SK-N-SH (cell line): ENCODE data around the gene CRTAP. TPM values are rescaled to one million over a fixed set of nuclear protein-coding genes. Genes with fewer than 3 reads are reported as not detected.
"Not testable (repeated sequence)": the region's sequence is repeated elsewhere in the genome, so short reads cannot be mapped to it uniquely, and the experiment has no call there.

Source experiments
- CTCF ChIA-PET: fragments of 300-600, 350-600 bp; formaldehyde crosslinking; extraction: SDS; loops from one replicate; lab custom pipeline; 2021; lab: Yijun Ruan, JAX
- POLR2A ChIA-PET: fragments of 350-600 bp; sonication (Branson Sonifier 250); formaldehyde crosslinking; extraction: SDS; loops from one replicate; lab custom pipeline; 2020; ENCODE audit warnings: antibody characterized with exemption, inconsistent platforms; lab: Yijun Ruan, JAX
- DNase-seq: peaks from one replicate; pipeline ENCODE4 v3.0.0; 2012
- H2AFZ ChIP-seq: fragments of 200-600 bp; sonication (generic); 2 replicates; pipeline ENCODE4 v1.8.1; 2016; ENCODE audit warnings: antibody characterized with exemption, mild to moderate bottlenecking, low read depth
- H3F3A ChIP-seq: fragments of 200-600 bp; sonication (generic); replicated peaks from 2 replicates; pipeline ENCODE3; 2016; ENCODE audit warnings: antibody characterized with exemption, mild to moderate bottlenecking; ENCODE audit not compliant: insufficient read depth
- H3K27ac ChIP-seq, 2 experiments: fragments of 200-500 bp in 1 of 2; fragments of 200-600 bp in 1 of 2; sonication (Bioruptor generic) in 1 of 2; sonication (generic), shearing (Covaris generic) in 1 of 2; 2 replicates each; pipeline versions ENCODE4 v1.5.1 to v1.6.1; 2014 to 2016; ENCODE audit warnings: low read depth in 2 of 2, inconsistent platforms in 1 of 2, low read length in 1 of 2, mild to moderate bottlenecking in 1 of 2, mixed read lengths in 1 of 2
- H3K27me3 ChIP-seq: fragments of 200-600 bp; sonication (generic), shearing (Covaris generic); 2 replicates; pipeline ENCODE4 v1.6.1; 2016; ENCODE audit warnings: mixed run types; ENCODE audit not compliant: insufficient read depth
- H3K36me3 ChIP-seq, 2 experiments: fragments of 200-500 bp in 1 of 2; fragments of 200-600 bp in 1 of 2; sonication (Bioruptor generic) in 1 of 2; sonication (generic) in 1 of 2; replicated peaks in 1 of 2; 2 replicates each; pipeline versions ENCODE3 to v1.5.1; 2014 to 2016; ENCODE audit warnings: low read length in 1 of 2, mild to moderate bottlenecking in 1 of 2; ENCODE audit not compliant: insufficient read depth in 2 of 2, control insufficient read depth in 1 of 2
- H3K4me1 ChIP-seq, 2 experiments: fragments of 200-500 bp in 1 of 2; fragments of 200-600 bp in 1 of 2; sonication (Bioruptor generic) in 1 of 2; sonication (generic), shearing (Covaris generic) in 1 of 2; 2 replicates each; pipeline versions ENCODE4 v1.5.1 to v1.6.1; 2014 to 2016; ENCODE audit warnings: low read depth in 1 of 2, low read length in 1 of 2, mixed run types in 1 of 2; ENCODE audit not compliant: insufficient read depth in 2 of 2, control insufficient read depth in 1 of 2
- H3K4me2 ChIP-seq: fragments of 200-600 bp; sonication (generic), shearing (Covaris generic); 2 replicates; pipeline ENCODE4 v1.6.1; 2017; ENCODE audit warnings: mixed run types
- H3K4me3 ChIP-seq, 2 experiments: fragments of 200-500 bp in 1 of 2; fragments of 200-600 bp in 1 of 2; sonication (Bioruptor generic) in 1 of 2; sonication (generic), shearing (Covaris generic) in 1 of 2; 2 replicates each; pipeline versions ENCODE4 v1.5.1 to v1.8.1; 2014 to 2016; ENCODE audit warnings: low read depth in 2 of 2, inconsistent platforms in 1 of 2, low read length in 1 of 2, mild to moderate bottlenecking in 1 of 2, mixed read lengths in 1 of 2, moderate library complexity in 1 of 2
- H3K79me2 ChIP-seq: fragments of 200-600 bp; sonication (generic); 2 replicates; pipeline ENCODE4 v1.8.1; 2017; ENCODE audit warnings: mild to moderate bottlenecking; ENCODE audit not compliant: insufficient read depth
- H3K9ac ChIP-seq: fragments of 200-600 bp; sonication (generic); 2 replicates; pipeline ENCODE4 v1.6.1; 2017; ENCODE audit warnings: mixed run types
- H3K9me2 ChIP-seq: fragments of 200-600 bp; sonication (generic); 2 replicates; pipeline ENCODE4 v1.6.1; 2017; ENCODE audit warnings: mixed run types
- H3K9me3 ChIP-seq: fragments of 200-600 bp; sonication (generic); 2 replicates; pipeline ENCODE4 v1.6.1; 2017; ENCODE audit warnings: mixed run types, mild to moderate bottlenecking, moderate library complexity
- H4K20me1 ChIP-seq: fragments of 200-600 bp; sonication (generic); 2 replicates; pipeline ENCODE4 v1.6.1; 2017; ENCODE audit warnings: mild to moderate bottlenecking, mixed run types; ENCODE audit not compliant: insufficient read depth
- CHD2 ChIP-seq: fragments of 150-350 bp; IDR thresholded peaks from 2 replicates; pipeline ENCODE4 v1.6.1; 2018; ENCODE audit warnings: low read length; ENCODE audit not compliant: partially characterized antibody
- MEF2A ChIP-seq: IDR thresholded peaks from 2 replicates; pipeline ENCODE4 v1.4.0; 2012; ENCODE audit warnings: low read depth, borderline replicate concordance
- POLR2AphosphoS5 ChIP-seq: IDR thresholded peaks from 2 replicates; pipeline ENCODE4 v1.6.1; 2012; ENCODE audit warnings: low read depth, low read length
- RAD21 ChIP-seq: IDR thresholded peaks from 2 replicates; pipeline ENCODE4 v1.6.1; 2012; ENCODE audit warnings: mild to moderate bottlenecking, low read length
- RCOR1 ChIP-seq: fragments of 150-350 bp; IDR thresholded peaks from 2 replicates; pipeline ENCODE4 v1.6.1; 2017; ENCODE audit warnings: antibody characterized with exemption, low read length
- TCF12 ChIP-seq: IDR thresholded peaks from 2 replicates; pipeline ENCODE4 v1.4.0; 2012
- WGBS: methylation state at CpG from one replicate; pipeline ENCODE4 v1.1.6; 2017; ENCODE audit warnings: low lambda C conversion rate; 5-methylcytosine and 5-hydroxymethylcytosine counted together
- polyA plus RNA-seq, 3 experiments: library from polyadenylated mRNA; depleted of rRNA; stranded (reverse); fragments of >200 nt; gene quantifications; 2 replicates each; pipeline ENCODE4 v1.2.3, GENCODE V29; 2012
- TF ChIP-seq, protein P1 (sequence below): IDR thresholded peaks from 2 replicates; pipeline ENCODE4; 2012
- TF ChIP-seq, protein P2 (sequence below): IDR thresholded peaks from 2 replicates; pipeline ENCODE4 v1.6.1; 2012; ENCODE audit warnings: mild to moderate bottlenecking, low read depth, low read length, moderate library complexity

CRTAP gene
- polyA plus RNA-seq, 1 of the 3 experiments (the other 2 are of a cell fraction), result 198 TPM

DNA sequence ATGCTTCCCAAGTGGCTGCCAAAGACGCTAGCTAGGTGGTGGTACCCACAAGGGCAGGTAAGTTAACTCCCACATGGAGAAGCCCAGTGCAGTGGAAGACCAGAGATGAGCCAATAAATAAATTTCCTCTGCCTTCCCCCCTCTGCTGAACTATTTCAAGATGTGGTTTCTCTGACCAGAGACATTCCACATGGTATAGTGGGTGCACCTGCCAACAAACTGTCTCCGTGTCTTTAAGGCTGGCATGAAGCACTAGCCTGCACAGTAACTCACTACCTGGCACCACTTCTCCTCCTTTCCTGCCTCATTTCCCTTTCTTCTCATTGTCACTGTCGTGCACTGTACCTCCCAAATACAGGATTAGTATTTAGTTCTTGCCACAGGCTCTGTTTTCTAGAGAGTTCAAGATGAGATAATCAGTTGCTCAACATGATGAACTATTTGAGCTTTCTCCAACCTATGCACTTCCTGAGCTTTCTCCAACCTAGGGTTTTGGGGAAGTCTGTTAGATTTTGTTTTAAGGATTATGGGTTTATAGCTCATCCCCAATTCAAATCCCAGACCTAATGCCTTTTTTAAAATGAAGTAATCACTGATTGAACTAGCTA lies 8.4 kb upstream of the CRTAP start:
- no peaks in the 10 kb centered on the region for H3K9me3 ChIP-seq
- H2AFZ ChIP-seq, result no peak overlapping the region
- no peak overlapping the region for H3K4me2 ChIP-seq
- ChIA-PET POLR2A (interaction anchor here (1.0 kb wide), 1 partner anchor 9 kb away, joined by 3 read pairs; the partner anchor contains the start of gene CRTAP), CTCF (interaction anchor here (2.4 kb wide), 1 partner anchor 31 kb away, joined by 9 read pairs; no protein-coding TSS in a partner anchor)
- H3F3A ChIP-seq, result no peaks in the 10 kb centered on the region
- no peak for DNase-seq
- no peaks in the 10 kb centered on the region for H3K36me3 ChIP-seq
- no peak overlapping the region for H3K4me3 ChIP-seq
- H3K27ac ChIP-seq, result no peak overlapping the region
- no peaks in the 10 kb centered on the region for H3K27me3 ChIP-seq
- H4K20me1 ChIP-seq, result no peaks in the 10 kb centered on the region
- WGBS, result 79% methylated on average over 3 of the region's 3 CpGs
- no peak overlapping the region for H3K9ac ChIP-seq
- no peaks in the 10 kb centered on the region for H3K4me1 ChIP-seq
- no peaks in the 10 kb centered on the region for H3K79me2 ChIP-seq
- no peaks in the 10 kb centered on the region for H3K9me2 ChIP-seq
- TF ChIP-seq, protein P1, sequence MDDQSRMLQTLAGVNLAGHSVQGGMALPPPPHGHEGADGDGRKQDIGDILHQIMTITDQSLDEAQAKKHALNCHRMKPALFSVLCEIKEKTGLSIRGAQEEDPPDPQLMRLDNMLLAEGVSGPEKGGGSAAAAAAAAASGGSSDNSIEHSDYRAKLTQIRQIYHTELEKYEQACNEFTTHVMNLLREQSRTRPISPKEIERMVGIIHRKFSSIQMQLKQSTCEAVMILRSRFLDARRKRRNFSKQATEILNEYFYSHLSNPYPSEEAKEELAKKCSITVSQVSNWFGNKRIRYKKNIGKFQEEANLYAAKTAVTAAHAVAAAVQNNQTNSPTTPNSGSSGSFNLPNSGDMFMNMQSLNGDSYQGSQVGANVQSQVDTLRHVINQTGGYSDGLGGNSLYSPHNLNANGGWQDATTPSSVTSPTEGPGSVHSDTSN, result no peak
- TF ChIP-seq POLR2AphosphoS5 (no peak), RCOR1 (no peak), MEF2A (no peak), CHD2 (no peak), RAD21 (no peak), TCF12 (no peak)
- TF ChIP-seq, protein P2, sequence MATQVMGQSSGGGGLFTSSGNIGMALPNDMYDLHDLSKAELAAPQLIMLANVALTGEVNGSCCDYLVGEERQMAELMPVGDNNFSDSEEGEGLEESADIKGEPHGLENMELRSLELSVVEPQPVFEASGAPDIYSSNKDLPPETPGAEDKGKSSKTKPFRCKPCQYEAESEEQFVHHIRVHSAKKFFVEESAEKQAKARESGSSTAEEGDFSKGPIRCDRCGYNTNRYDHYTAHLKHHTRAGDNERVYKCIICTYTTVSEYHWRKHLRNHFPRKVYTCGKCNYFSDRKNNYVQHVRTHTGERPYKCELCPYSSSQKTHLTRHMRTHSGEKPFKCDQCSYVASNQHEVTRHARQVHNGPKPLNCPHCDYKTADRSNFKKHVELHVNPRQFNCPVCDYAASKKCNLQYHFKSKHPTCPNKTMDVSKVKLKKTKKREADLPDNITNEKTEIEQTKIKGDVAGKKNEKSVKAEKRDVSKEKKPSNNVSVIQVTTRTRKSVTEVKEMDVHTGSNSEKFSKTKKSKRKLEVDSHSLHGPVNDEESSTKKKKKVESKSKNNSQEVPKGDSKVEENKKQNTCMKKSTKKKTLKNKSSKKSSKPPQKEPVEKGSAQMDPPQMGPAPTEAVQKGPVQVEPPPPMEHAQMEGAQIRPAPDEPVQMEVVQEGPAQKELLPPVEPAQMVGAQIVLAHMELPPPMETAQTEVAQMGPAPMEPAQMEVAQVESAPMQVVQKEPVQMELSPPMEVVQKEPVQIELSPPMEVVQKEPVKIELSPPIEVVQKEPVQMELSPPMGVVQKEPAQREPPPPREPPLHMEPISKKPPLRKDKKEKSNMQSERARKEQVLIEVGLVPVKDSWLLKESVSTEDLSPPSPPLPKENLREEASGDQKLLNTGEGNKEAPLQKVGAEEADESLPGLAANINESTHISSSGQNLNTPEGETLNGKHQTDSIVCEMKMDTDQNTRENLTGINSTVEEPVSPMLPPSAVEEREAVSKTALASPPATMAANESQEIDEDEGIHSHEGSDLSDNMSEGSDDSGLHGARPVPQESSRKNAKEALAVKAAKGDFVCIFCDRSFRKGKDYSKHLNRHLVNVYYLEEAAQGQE, result no peak

DNA sequence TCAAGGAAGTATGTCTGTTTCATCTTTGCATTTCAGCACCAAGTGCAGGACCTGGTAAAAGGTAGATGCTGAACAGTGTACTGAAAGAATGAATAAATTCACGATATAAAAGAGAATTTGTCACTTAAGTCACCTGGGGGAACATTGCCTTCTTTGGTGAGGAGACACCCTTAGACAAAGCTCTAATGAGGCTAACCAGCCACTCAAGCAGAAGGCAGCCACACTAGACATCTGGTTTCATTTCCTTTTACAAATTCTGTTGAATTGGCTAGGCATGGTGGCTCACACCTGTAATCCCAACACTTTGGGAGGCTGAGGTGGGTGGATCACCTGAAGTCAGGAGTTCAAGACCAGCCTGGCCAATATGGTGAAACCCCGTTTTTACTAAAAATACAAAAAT lies 7.0 kb upstream of the CRTAP start:
- 70% methylated on average over 2 of the region's 2 CpGs for WGBS
- H3K9me2 ChIP-seq, H3K36me3 ChIP-seq, H2AFZ ChIP-seq, H3F3A ChIP-seq, H3K4me2 ChIP-seq, H3K9me3 ChIP-seq, DNase-seq, H3K4me3 ChIP-seq, H3K27me3 ChIP-seq, H3K4me1 ChIP-seq, H3K9ac ChIP-seq, H3K79me2 ChIP-seq, POLR2A ChIA-PET, H4K20me1 ChIP-seq, H3K27ac ChIP-seq: not testable (repeated sequence)
- CTCF ChIA-PET, result interaction anchor here (1.2 kb wide), 1 partner anchor 33 kb away, joined by 3 read pairs; no protein-coding TSS in a partner anchor
